RCC 7860 (cell line): ENCODE results near the gene GFOD2.

Experiments used
- DNase-seq: peaks from one replicate; pipeline ENCODE4 v3.0.0-alpha.2; 2015; ENCODE audit warnings: low spot score
- FAIRE-seq: peaks from 2 replicates; lab custom pipeline; 2012; peaks lifted over from hg19 to GRCh38; lab: Jason Lieb, UNC

The GFOD2 gene

GRCh38 chr16:67733734-67734470 is 14.8 kb upstream of the GFOD2 start:
- no peak for FAIRE-seq
- DNase-seq = no peak

GRCh38 chr16:67731753-67732095 is 12.6 kb upstream of the GFOD2 start:
- no peak for DNase-seq
- FAIRE-seq = no peak

GRCh38 chr16:67731071-67731752 is 12.1 kb upstream of the GFOD2 start:
- DNase-seq = no peak

GRCh38 chr16:67730326-67730725 is 11.2 kb upstream of the GFOD2 start:
- no peak for FAIRE-seq
- no peak for DNase-seq

More at GRCh38 chr16:67731071-67731752, 12.1 kb upstream of the GFOD2 start:
- FAIRE-seq = no peak

GRCh38 chr16:67729636-67730248 is 10.6 kb upstream of the GFOD2 start:
- no peak for DNase-seq
- FAIRE-seq = no peak

- DNase-seq = no peak
Measured at GRCh38 chr16:67727521-67728485, 8.7 kb upstream of the GFOD2 start.

GRCh38 chr16:67726106-67727034 is 7.3 kb upstream of the GFOD2 start:
- FAIRE-seq (no peak), DNase-seq (no peak)

More at GRCh38 chr16:67727521-67728485, 8.7 kb upstream of the GFOD2 start:
- no peak for FAIRE-seq

GRCh38 chr16:67723911-67724305 is 4.8 kb upstream of the GFOD2 start:
- no peak for FAIRE-seq
- no peak for DNase-seq

GRCh38 chr16:67723151-67723910 is 4.2 kb upstream of the GFOD2 start:
- DNase-seq (peak; percentile 74), FAIRE-seq (no peak)

GRCh38 chr16:67720236-67720635 is 1.1 kb upstream of the GFOD2 start:
- DNase-seq (no peak), FAIRE-seq (no peak)

GRCh38 chr16:67719778-67720144 is 645 bp upstream of the GFOD2 start:
- no peak for FAIRE-seq
- peak; percentile 27 for DNase-seq

GRCh38 chr16:67718668-67719047 is 458 bp downstream of the GFOD2 start:
- DNase-seq = no peak
- no peak for FAIRE-seq

- no peak for FAIRE-seq
- DNase-seq = no peak
Measured at GRCh38 chr16:67716097-67716496, 3.0 kb downstream of the GFOD2 start.

- no peak for DNase-seq
- FAIRE-seq = no peak
Measured at GRCh38 chr16:67714522-67714921, 4.6 kb downstream of the GFOD2 start.

- no peak for FAIRE-seq
- DNase-seq = no peak
Measured at GRCh38 chr16:67713647-67714273, 5.4 kb downstream of the GFOD2 start.

GRCh38 chr16:67710607-67711006 is 8.5 kb downstream of the GFOD2 start:
- FAIRE-seq (no peak), DNase-seq (no peak)

- DNase-seq = no peak
- no peak for FAIRE-seq
Measured at GRCh38 chr16:67709050-67709449, 10.1 kb downstream of the GFOD2 start.

GRCh38 chr16:67708368-67708771 is 10.7 kb downstream of the GFOD2 start:
- FAIRE-seq (no peak), DNase-seq (no peak)

- no peak for FAIRE-seq
- no peak for DNase-seq
Measured at GRCh38 chr16:67707790-67708189, 11.3 kb downstream of the GFOD2 start.
